Trophoblast cell (in vitro differentiated cells and primary cell): ENCODE measurements around the gene IFTAP.

ENCODE experiments used
- DNase-seq, 2 donors: peaks; one replicate each; pipeline ENCODE4 v3.0.0-alpha.2; 2016
- H2AFZ ChIP-seq: 2 replicates; pipeline ENCODE4 v1.6.1; 2013; ENCODE audit warnings: low read length, moderate library complexity, mild to moderate bottlenecking; ENCODE audit not compliant: insufficient read depth, poor library complexity
- H2AK5ac ChIP-seq: 2 replicates; pipeline ENCODE4 v1.6.1; 2013; ENCODE audit warnings: mild to moderate bottlenecking, low read length
- H2BK120ac ChIP-seq: 2 replicates; pipeline ENCODE4 v1.6.1; 2013; ENCODE audit warnings: low read length, mild to moderate bottlenecking, moderate library complexity; ENCODE audit not compliant: insufficient read depth, poor library complexity
- H2BK12ac ChIP-seq: 2 replicates; pipeline ENCODE4 v1.6.1; 2013; ENCODE audit warnings: mild to moderate bottlenecking, low read length, moderate library complexity
- H2BK5ac ChIP-seq: 2 replicates; pipeline ENCODE4 v1.6.1; 2013; ENCODE audit warnings: low read length, low read depth, moderate library complexity, mild to moderate bottlenecking; ENCODE audit not compliant: poor library complexity
- H3K14ac ChIP-seq: 2 replicates; pipeline ENCODE4 v1.6.1; 2013; ENCODE audit warnings: mild to moderate bottlenecking, low read length
- H3K18ac ChIP-seq: 2 replicates; pipeline ENCODE4 v1.6.1; 2013; ENCODE audit warnings: mild to moderate bottlenecking, low read length
- H3K23ac ChIP-seq: 2 replicates; pipeline ENCODE4 v1.6.1; 2013; ENCODE audit warnings: low read length
- H3K27ac ChIP-seq: 2 replicates; pipeline ENCODE4 v1.5.1; 2013; ENCODE audit warnings: low read depth, mild to moderate bottlenecking, inconsistent platforms, low read length, moderate library complexity
- H3K27me3 ChIP-seq: 2 replicates; pipeline ENCODE4 v1.6.1; 2013; ENCODE audit warnings: inconsistent platforms, mild to moderate bottlenecking, low read length, moderate library complexity; ENCODE audit not compliant: insufficient read depth
- H3K36me3 ChIP-seq, 2 experiments: 1 replicate in 1 of 2; 2 replicates in 1 of 2; pipeline ENCODE4 v1.6.1; 2013; ENCODE audit warnings: low read length in 2 of 2, mild to moderate bottlenecking in 2 of 2, moderate library complexity in 1 of 2; ENCODE audit not compliant: insufficient read depth in 2 of 2, control insufficient read depth in 1 of 2
- H3K4ac ChIP-seq: 2 replicates; pipeline ENCODE4 v1.6.1; 2013; ENCODE audit warnings: low read depth, mild to moderate bottlenecking, low read length, moderate library complexity
- H3K4me1 ChIP-seq, 2 experiments: 1 replicate in 1 of 2; 2 replicates in 1 of 2; pipeline ENCODE4 v1.6.1; 2013; ENCODE audit warnings: low read length in 2 of 2, mild to moderate bottlenecking in 2 of 2, moderate library complexity in 1 of 2; ENCODE audit not compliant: insufficient read depth in 2 of 2, control insufficient read depth in 1 of 2
- H3K4me2 ChIP-seq: 2 replicates; pipeline ENCODE4 v1.6.1; 2013; ENCODE audit warnings: inconsistent platforms, mild to moderate bottlenecking, low read length, moderate library complexity
- H3K4me3 ChIP-seq: 2 replicates; pipeline ENCODE4 v1.5.1; 2013; ENCODE audit warnings: mild to moderate bottlenecking, low read depth, low read length, inconsistent platforms
- H3K79me1 ChIP-seq: one replicate; pipeline ENCODE4 v1.6.1; 2013; ENCODE audit warnings: low read length
- H3K79me2 ChIP-seq: 2 replicates; pipeline ENCODE4 v1.6.1; 2013; ENCODE audit warnings: low read length, mild to moderate bottlenecking; ENCODE audit not compliant: control insufficient read depth, insufficient read depth, poor library complexity
- H3K9ac ChIP-seq: 2 replicates; pipeline ENCODE4 v1.6.1; 2013; ENCODE audit warnings: mild to moderate bottlenecking, low read length
- H3K9me3 ChIP-seq: 2 replicates; pipeline ENCODE4 v1.6.1; 2013; ENCODE audit warnings: low read depth, mild to moderate bottlenecking, control low read depth, inconsistent platforms, low read length; ENCODE audit not compliant: insufficient read depth
- H4K12ac ChIP-seq: 2 replicates; pipeline ENCODE4 v1.6.1; 2013; ENCODE audit warnings: low read depth, mild to moderate bottlenecking, low read length, moderate library complexity
- H4K8ac ChIP-seq: 2 replicates; pipeline ENCODE4 v1.6.1; 2013; ENCODE audit warnings: low read depth, mild to moderate bottlenecking, low read length, moderate library complexity
- H4K91ac ChIP-seq: one replicate; pipeline ENCODE4 v1.6.1; 2013; ENCODE audit warnings: low read depth, mild to moderate bottlenecking, low read length, moderate library complexity
- WGBS: extraction: QIAGEN DNeasy Blood & Tissue Kit; methylation state at CpG from one replicate; pipeline ENCODE4 v1.1.7; 2013; ENCODE audit warnings: missing lambda C conversion rate; ENCODE audit not compliant: insufficient read length, insufficient coverage; ENCODE audit errors: extremely low coverage; 5-methylcytosine and 5-hydroxymethylcytosine counted together

Gene IFTAP

DNA sequence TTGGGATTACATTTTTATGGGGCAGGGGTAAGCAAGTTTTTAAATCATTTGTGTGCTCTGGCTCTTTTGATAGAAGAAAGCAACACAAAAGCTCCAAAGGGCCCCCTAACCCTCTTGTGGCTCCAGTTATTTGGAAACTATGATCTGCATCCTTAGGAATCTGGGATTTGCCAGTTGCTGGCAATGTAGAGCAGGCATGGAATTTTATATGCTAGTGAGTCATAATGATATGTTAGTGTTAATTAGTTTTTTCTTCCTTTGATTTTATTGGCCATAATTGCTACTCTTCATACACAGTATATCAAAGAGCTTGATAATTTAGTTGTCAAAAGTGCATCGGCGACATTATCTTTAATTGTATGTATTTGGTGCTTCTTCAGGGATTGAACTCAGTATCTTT, 16.4 kb upstream of the IFTAP start:
- H4K12ac ChIP-seq: no peak overlapping the region
- no peak overlapping the region for H4K8ac ChIP-seq
- no peak overlapping the region for H3K4me3 ChIP-seq
- H3K4ac ChIP-seq: no peak overlapping the region
- H2BK12ac ChIP-seq: no peak overlapping the region
- H4K91ac ChIP-seq: no peak overlapping the region
- no peak overlapping the region for H3K23ac ChIP-seq
- H3K4me2 ChIP-seq: no peak overlapping the region
- H3K79me2 ChIP-seq: no peaks in the 10 kb centered on the region
- H3K36me3 ChIP-seq: peaks cover 0 to 2% of the 10 kb centered on the region in 2 experiments
- H3K14ac ChIP-seq: no peak overlapping the region
- WGBS: no CpG with 5 or more reads among the region's 2 CpGs
- H3K27me3 ChIP-seq: no peaks in the 10 kb centered on the region
- no peak overlapping the region for H3K18ac ChIP-seq
- no peak overlapping the region for H2AFZ ChIP-seq
- no peaks in the 10 kb centered on the region for H3K4me1 ChIP-seq
- no peak overlapping the region for H2AK5ac ChIP-seq
- H3K79me1 ChIP-seq: no peaks in the 10 kb centered on the region
- no peak for DNase-seq
- H3K9me3 ChIP-seq: peaks cover 6% of the 10 kb centered on the region
- H2BK5ac ChIP-seq: no peak overlapping the region
- no peak overlapping the region for H2BK120ac ChIP-seq
- H3K27ac ChIP-seq: no peak overlapping the region
- no peak overlapping the region for H3K9ac ChIP-seq

GRCh38 chr11:36578458-36578857, 15.8 kb upstream of the IFTAP start:
- WGBS: no CpG with 5 or more reads among the region's 1 CpG
- H3K36me3 ChIP-seq: peaks cover 0 to 2% of the 10 kb centered on the region in 2 experiments

GRCh38 chr11:36581536-36581935, 12.8 kb upstream of the IFTAP start:
- H2AK5ac ChIP-seq: no peak overlapping the region

More at GRCh38 chr11:36578458-36578857, 15.8 kb upstream of the IFTAP start:
- no peak overlapping the region for H2AFZ ChIP-seq
- no peak overlapping the region for H3K27ac ChIP-seq
- no peak overlapping the region for H2BK5ac ChIP-seq
- no peak overlapping the region for H4K12ac ChIP-seq
- H4K8ac ChIP-seq: no peak overlapping the region
- H3K14ac ChIP-seq: no peak overlapping the region
- H2AK5ac ChIP-seq: no peak overlapping the region
- H3K18ac ChIP-seq: no peak overlapping the region
- no peak overlapping the region for H3K4me2 ChIP-seq
- no peak overlapping the region for H4K91ac ChIP-seq
- H3K23ac ChIP-seq: no peak overlapping the region
- H3K79me2 ChIP-seq: no peaks in the 10 kb centered on the region
- H2BK12ac ChIP-seq: no peak overlapping the region
- H3K4me1 ChIP-seq: no peaks in the 10 kb centered on the region
- H3K9me3 ChIP-seq: peaks cover 6% of the 10 kb centered on the region
- H3K4ac ChIP-seq: no peak overlapping the region
- DNase-seq: no peak
- no peak overlapping the region for H3K4me3 ChIP-seq
- H3K79me1 ChIP-seq: no peaks in the 10 kb centered on the region
- H3K27me3 ChIP-seq: no peaks in the 10 kb centered on the region
- no peak overlapping the region for H3K9ac ChIP-seq
- no peak overlapping the region for H2BK120ac ChIP-seq

DNA sequence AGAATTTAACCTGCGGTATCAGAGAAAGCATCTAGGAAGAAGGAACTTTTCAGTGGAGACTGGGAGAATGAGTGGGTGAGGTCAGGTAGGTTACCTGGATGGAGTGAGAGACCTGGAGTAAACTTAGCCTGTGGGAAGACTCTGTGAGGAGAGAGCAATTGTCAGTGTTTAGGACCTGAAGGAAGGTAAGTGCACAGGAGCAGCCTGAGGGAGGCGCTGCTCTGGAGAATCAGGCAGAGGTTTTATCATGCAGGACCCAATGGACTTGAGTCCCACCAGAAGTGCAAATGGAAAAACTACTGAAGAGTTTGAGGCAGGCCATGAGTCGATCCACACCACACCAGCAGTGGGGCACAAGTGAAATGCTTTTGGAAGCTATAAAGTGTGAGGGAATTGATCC, 10.6 kb upstream of the IFTAP start:
- Histone ChIP-seq H3K79me2 (no peaks in the 10 kb centered on the region), H2AFZ (no peak overlapping the region), H3K4me2 (no peak overlapping the region), H3K79me1 (no peaks in the 10 kb centered on the region), H4K91ac (no peak overlapping the region), H2BK5ac (no peak overlapping the region), H3K9ac (no peak overlapping the region), H2BK120ac (no peak overlapping the region), H3K4ac (no peak overlapping the region), H3K4me1 (no peaks in the 10 kb centered on the region), H3K9me3 (peaks cover 4% of the 10 kb centered on the region), H3K27ac (no peak overlapping the region), H3K23ac (no peak overlapping the region), H3K36me3 (no peaks in the 10 kb centered on the region), H2BK12ac (no peak overlapping the region), H2AK5ac (no peak overlapping the region), H3K4me3 (no peak overlapping the region), H3K18ac (no peak overlapping the region), H3K14ac (no peak overlapping the region), H4K8ac (no peak overlapping the region), H4K12ac (peak overlapping the region; percentile 7), H3K27me3 (no peaks in the 10 kb centered on the region)
- no CpG with 5 or more reads among the region's 3 CpGs for WGBS
- DNase-seq: no peak

More at GRCh38 chr11:36581536-36581935, 12.8 kb upstream of the IFTAP start:
- H3K4me3 ChIP-seq: no peak overlapping the region
- no peak overlapping the region for H4K12ac ChIP-seq
- H3K9ac ChIP-seq: no peak overlapping the region
- no peaks in the 10 kb centered on the region for H3K79me2 ChIP-seq
- no peaks in the 10 kb centered on the region for H3K36me3 ChIP-seq
- no peak overlapping the region for H3K4ac ChIP-seq
- peaks cover 4% of the 10 kb centered on the region for H3K9me3 ChIP-seq
- no peak overlapping the region for H3K18ac ChIP-seq
- H3K27ac ChIP-seq: no peak overlapping the region
- no peak overlapping the region for H4K91ac ChIP-seq
- H2AFZ ChIP-seq: no peak overlapping the region
- H3K79me1 ChIP-seq: no peaks in the 10 kb centered on the region
- H3K14ac ChIP-seq: no peak overlapping the region
- H2BK12ac ChIP-seq: no peak overlapping the region
- H3K27me3 ChIP-seq: no peaks in the 10 kb centered on the region
- no peak overlapping the region for H3K4me2 ChIP-seq
- no peak overlapping the region for H2BK120ac ChIP-seq
- WGBS: no CpG with 5 or more reads among the region's 2 CpGs
- no peak for DNase-seq
- no peak overlapping the region for H3K23ac ChIP-seq
- no peaks in the 10 kb centered on the region for H3K4me1 ChIP-seq
- no peak overlapping the region for H4K8ac ChIP-seq
- no peak overlapping the region for H2BK5ac ChIP-seq
